ENCODE data around the gene OVCH1. TPM values are rescaled to one million over a fixed set of nuclear protein-coding genes. Genes with fewer than 3 reads are reported as not detected.

The OVCH1 gene
- total RNA-seq, 1 donor from 2014 or later, result 0.07 TPM

Other genes starting within 250 kb of the OVCH1 start
- gene ERGIC2, start 116.5 kb downstream of the OVCH1 start, total RNA-seq, result 93.1 TPM

Data from left ventricle myocardium superior (tissue), 1 donor.